Left kidney (tissue), 2 donors: ENCODE results near the gene C16orf46. TPM values are rescaled to one million over a fixed set of nuclear protein-coding genes. Genes with fewer than 3 reads are reported as not detected.

Source experiments
- DNase-seq: peaks from one replicate; pipeline ENCODE4 v3.0.0-alpha.2; 2013
- polyA plus RNA-seq: library from polyadenylated mRNA; unstranded; fragments of 120-200 nt; gene quantifications from one replicate; pipeline ENCODE4 v1.2.1, GENCODE V29; 2013; ENCODE audit not compliant: insufficient read length

Gene C16orf46
- polyA plus RNA-seq, 1 donor, result 1.9 TPM

DNA sequence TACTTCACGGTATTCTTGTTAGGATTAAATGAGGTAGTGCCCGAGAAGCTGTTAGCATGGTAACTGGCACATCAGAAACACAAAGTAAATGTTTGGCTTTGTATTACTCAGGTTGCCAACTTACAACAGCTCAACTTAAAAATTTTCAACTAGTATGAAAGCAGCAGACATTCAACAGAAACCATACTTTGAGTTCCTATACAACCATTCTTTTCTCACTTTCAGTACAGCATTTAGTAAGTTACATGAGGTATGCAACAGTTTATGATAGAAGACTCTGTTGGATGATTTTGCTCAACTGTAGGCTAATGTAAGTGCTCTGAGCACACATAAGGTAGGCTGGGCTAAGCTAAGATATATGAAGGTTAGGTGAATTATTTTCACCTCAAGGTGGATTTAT is 62.4 kb downstream of the C16orf46 start:
- no peak for DNase-seq

DNA sequence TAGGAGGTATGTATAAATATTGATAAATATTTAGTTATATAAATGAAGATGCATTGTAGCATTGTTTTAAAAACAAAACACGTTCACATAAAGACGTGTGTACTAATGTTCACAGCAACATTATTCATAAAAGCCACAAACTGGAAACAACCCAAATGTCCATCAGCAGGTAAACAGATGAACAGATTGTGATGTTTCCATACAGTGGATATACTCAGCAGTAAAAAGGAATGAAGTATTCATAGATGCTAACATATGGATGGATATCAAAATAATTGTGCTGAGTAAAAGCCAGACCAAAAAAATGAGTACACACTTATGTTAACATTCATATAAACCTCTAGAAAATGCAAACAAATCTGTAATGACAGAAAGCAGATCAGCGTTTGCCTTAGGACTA is 64.1 kb downstream of the C16orf46 start:
- no peak for DNase-seq

Other genes with a start within 250 kb of the C16orf46 start
- gene CMC2, start 70.4 kb downstream of the C16orf46 start, polyA plus RNA-seq, result 72.8 TPM
- 32.1 TPM for gene CENPN, start 70.0 kb downstream of the C16orf46 start, polyA plus RNA-seq
- gene ATMIN, start 41.4 kb downstream of the C16orf46 start, polyA plus RNA-seq, result 54.0 TPM
- gene GCSH, start 19.2 kb upstream of the C16orf46 start, polyA plus RNA-seq, result 98.1 TPM
- 2.8 TPM for gene BCO1, start 161.5 kb upstream of the C16orf46 start, polyA plus RNA-seq
- gene GAN, start 237.7 kb upstream of the C16orf46 start, polyA plus RNA-seq, result 3.6 TPM